T47D (cell line): Measurements from ENCODE around the gene EPB41L2.
"Not testable (repeated sequence)": the region's sequence is repeated elsewhere in the genome, so short reads cannot be mapped to it uniquely, and the experiment has no call there.

Experiments
- DNase-seq, 2 experiments: peaks; one replicate each; pipeline versions ENCODE4 v3.0.0 to v3.0.0-alpha.2; 2011 to 2012; ENCODE audit warnings: low read depth in 1 of 2, low spot score in 1 of 2
- JUND ChIP-seq: IDR thresholded peaks from 2 replicates; pipeline ENCODE4 v1.6.1; 2012; ENCODE audit warnings: low read depth
- in situ Hi-C: cut with HindIII; loops from 2 replicates; pipeline ENCODE4 v1.10.0; 2016; ENCODE audit warnings: low sequenced_read_pairs, low pct_unique_long_range_greater_than_20kb

Gene EPB41L2

GRCh38 chr6:130826442-130827246 is 236.4 kb downstream of the EPB41L2 start:
- in situ Hi-C loops, result no loop called here
- TF ChIP-seq JUND, result no peak

GRCh38 chr6:130825772-130826441 is 237.1 kb downstream of the EPB41L2 start:
- in situ Hi-C loops, result no loop called here
- TF ChIP-seq JUND, result no peak
- DNase-seq, result no peak

More at GRCh38 chr6:130826442-130827246, 236.4 kb downstream of the EPB41L2 start:
- no peak for DNase-seq

GRCh38 chr6:130824978-130825694 is 237.9 kb downstream of the EPB41L2 start:
- in situ Hi-C loops, result no loop called here
- TF ChIP-seq JUND, result no peak
- no peak for DNase-seq

GRCh38 chr6:130822736-130823135 is 240.3 kb downstream of the EPB41L2 start:
- DNase-seq, result no peak
- in situ Hi-C loops, result no loop called here
- no peak for TF ChIP-seq JUND

- DNase-seq, result no peak
- in situ Hi-C loops, result no loop called here
- TF ChIP-seq JUND, result no peak
Observed at GRCh38 chr6:130815200-130816071, 247.6 kb downstream of the EPB41L2 start.

- TF ChIP-seq JUND, result no peak
- in situ Hi-C loops, result no loop called here
Observed at GRCh38 chr6:130814506-130814905, 248.5 kb downstream of the EPB41L2 start.

GRCh38 chr6:130811932-130812331 is 251.1 kb downstream of the EPB41L2 start:
- DNase-seq, result no peak
- TF ChIP-seq JUND, result no peak
- in situ Hi-C loops, result no loop called here

More at GRCh38 chr6:130814506-130814905, 248.5 kb downstream of the EPB41L2 start:
- no peak for DNase-seq

GRCh38 chr6:130810307-130811030 is 252.6 kb downstream of the EPB41L2 start:
- no peak for TF ChIP-seq JUND
- in situ Hi-C loops, result no loop called here
- DNase-seq, result no peak

GRCh38 chr6:130801368-130801767 is 261.7 kb downstream of the EPB41L2 start:
- DNase-seq, in situ Hi-C loops: not testable (repeated sequence)

- TF ChIP-seq JUND, result no peak
- no peak for DNase-seq
- in situ Hi-C loops, result no loop called here
Observed at GRCh38 chr6:130797061-130797460, 266.0 kb downstream of the EPB41L2 start.

- no peak for TF ChIP-seq JUND
- in situ Hi-C loops, result no loop called here
- DNase-seq, result peak in 1 of 2 experiments; percentile 18
Observed at GRCh38 chr6:130796313-130796905, 266.6 kb downstream of the EPB41L2 start.
